Measurements from ENCODE around the gene RALGPS1.

Gene RALGPS1

GRCh38 chr9:127064335-127064734, 149.8 kb downstream of the RALGPS1 start:
- Histone ChIP-seq H3K4me3 (ENCODE audit: severe bottlenecking) (no peak overlapping the region), H3K27ac (ENCODE audit: poor library complexity, severe bottlenecking) (no peak overlapping the region), H3K27me3 (ENCODE audit: insufficient read depth, poor library complexity, severe bottlenecking) (no peaks in the 10 kb centered on the region), H3K4me1 (ENCODE audit: insufficient read depth, poor library complexity, severe bottlenecking) (peaks cover 2% of the 10 kb centered on the region), H3K9me3 (ENCODE audit: severe bottlenecking) (no peaks in the 10 kb centered on the region), H3K36me3 (ENCODE audit: low read depth) (no peaks in the 10 kb centered on the region)
- DNase-seq (ENCODE audit: low spot score) (no peak), ATAC-seq (ENCODE audit: low read depth) (no peak)
- TF ChIP-seq CTCF (IDR thresholded peaks at IDR 0.05; ENCODE audit: poor library complexity, severe bottlenecking) = no peak

- ATAC-seq (ENCODE audit: low read depth) (no peak), DNase-seq (ENCODE audit: low spot score) (no peak)
- H3K9me3 ChIP-seq (ENCODE audit: severe bottlenecking) = no peaks in the 10 kb centered on the region
- no peaks in the 10 kb centered on the region for H3K36me3 ChIP-seq (ENCODE audit: low read depth)
- no peak overlapping the region for H3K4me3 ChIP-seq (ENCODE audit: severe bottlenecking)
- no peak overlapping the region for H3K27ac ChIP-seq (ENCODE audit: poor library complexity, severe bottlenecking)
- H3K27me3 ChIP-seq (ENCODE audit: insufficient read depth, poor library complexity, severe bottlenecking) = no peaks in the 10 kb centered on the region
- TF ChIP-seq CTCF (IDR thresholded peaks at IDR 0.05; ENCODE audit: poor library complexity, severe bottlenecking) = no peak
- peaks cover 2% of the 10 kb centered on the region for H3K4me1 ChIP-seq (ENCODE audit: insufficient read depth, poor library complexity, severe bottlenecking)
These were observed 151.0 kb downstream of the RALGPS1 start for GRCh38 chr9:127065592-127065991.

GRCh38 chr9:127066060-127066850, 151.7 kb downstream of the RALGPS1 start:
- no peaks in the 10 kb centered on the region for H3K9me3 ChIP-seq (ENCODE audit: severe bottlenecking)
- DNase-seq (ENCODE audit: low spot score) = no peak
- peaks cover 2% of the 10 kb centered on the region for H3K4me1 ChIP-seq (ENCODE audit: insufficient read depth, poor library complexity, severe bottlenecking)
- no peak for TF ChIP-seq CTCF (IDR thresholded peaks at IDR 0.05; ENCODE audit: poor library complexity, severe bottlenecking)
- H3K27ac ChIP-seq (ENCODE audit: poor library complexity, severe bottlenecking) = no peak overlapping the region
- H3K36me3 ChIP-seq (ENCODE audit: low read depth) = no peaks in the 10 kb centered on the region
- ATAC-seq (ENCODE audit: low read depth) = no peak
- no peak overlapping the region for H3K4me3 ChIP-seq (ENCODE audit: severe bottlenecking)
- no peaks in the 10 kb centered on the region for H3K27me3 ChIP-seq (ENCODE audit: insufficient read depth, poor library complexity, severe bottlenecking)

GRCh38 chr9:127066851-127067136, 152.2 kb downstream of the RALGPS1 start:
- Histone ChIP-seq H3K27me3 (ENCODE audit: insufficient read depth, poor library complexity, severe bottlenecking) (no peaks in the 10 kb centered on the region), H3K4me1 (ENCODE audit: insufficient read depth, poor library complexity, severe bottlenecking) (peaks cover 2% of the 10 kb centered on the region), H3K4me3 (ENCODE audit: severe bottlenecking) (no peak overlapping the region), H3K36me3 (ENCODE audit: low read depth) (no peaks in the 10 kb centered on the region), H3K27ac (ENCODE audit: poor library complexity, severe bottlenecking) (no peak overlapping the region), H3K9me3 (ENCODE audit: severe bottlenecking) (no peaks in the 10 kb centered on the region)
- DNase-seq (ENCODE audit: low spot score) (no peak), ATAC-seq (ENCODE audit: low read depth) (no peak)
- no peak for TF ChIP-seq CTCF (IDR thresholded peaks at IDR 0.05; ENCODE audit: poor library complexity, severe bottlenecking)

GRCh38 chr9:127067603-127068220, 153.1 kb downstream of the RALGPS1 start:
- ATAC-seq (ENCODE audit: low read depth) (no peak), DNase-seq (ENCODE audit: low spot score) (no peak)
- H3K4me1 ChIP-seq (ENCODE audit: insufficient read depth, poor library complexity, severe bottlenecking) = peaks cover 2% of the 10 kb centered on the region
- no peaks in the 10 kb centered on the region for H3K36me3 ChIP-seq (ENCODE audit: low read depth)
- H3K27me3 ChIP-seq (ENCODE audit: insufficient read depth, poor library complexity, severe bottlenecking) = no peaks in the 10 kb centered on the region
- no peak for TF ChIP-seq CTCF (IDR thresholded peaks at IDR 0.05; ENCODE audit: poor library complexity, severe bottlenecking)
- no peaks in the 10 kb centered on the region for H3K9me3 ChIP-seq (ENCODE audit: severe bottlenecking)
- H3K27ac ChIP-seq (ENCODE audit: poor library complexity, severe bottlenecking) = no peak overlapping the region
- no peak overlapping the region for H3K4me3 ChIP-seq (ENCODE audit: severe bottlenecking)
